ENCODE measurements around the gene ARHGAP30.
"Not testable (repeated sequence)": the region's sequence is repeated elsewhere in the genome, so short reads cannot be mapped to it uniquely, and the experiment has no call there.

ARHGAP30 gene

GRCh38 chr1:161069241-161069640 is 450 bp downstream of the ARHGAP30 start:
- no peak for DNase-seq (ENCODE audit: low read depth in 2 of 2)

GRCh38 chr1:161068306-161069234 is 1.1 kb downstream of the ARHGAP30 start:
- DNase-seq (ENCODE audit: low read depth in 2 of 2) = no peak

- no peak for DNase-seq (ENCODE audit: low read depth in 2 of 2)
Measured at GRCh38 chr1:161066694-161067093, 3.0 kb downstream of the ARHGAP30 start.

- not testable (repeated sequence) for DNase-seq (ENCODE audit: low read depth in 2 of 2)
Measured at GRCh38 chr1:161065681-161066080, 4.0 kb downstream of the ARHGAP30 start.

- DNase-seq (ENCODE audit: low read depth in 2 of 2) = not testable (repeated sequence)
Measured at GRCh38 chr1:161063936-161064335, 5.8 kb downstream of the ARHGAP30 start.

GRCh38 chr1:161061419-161061818 is 8.3 kb downstream of the ARHGAP30 start:
- DNase-seq (ENCODE audit: low read depth in 2 of 2) = no peak

GRCh38 chr1:161059293-161059692 is 10.4 kb downstream of the ARHGAP30 start:
- no peak for DNase-seq (ENCODE audit: low read depth in 2 of 2)

- no peak for DNase-seq (ENCODE audit: low read depth in 2 of 2)
Measured at GRCh38 chr1:161054805-161055204, 14.9 kb downstream of the ARHGAP30 start.

GRCh38 chr1:161054232-161054631 is 15.5 kb downstream of the ARHGAP30 start:
- DNase-seq (ENCODE audit: low read depth in 2 of 2) = no peak

- DNase-seq (ENCODE audit: low read depth in 2 of 2) = no peak
Measured at GRCh38 chr1:161052899-161053298, 16.8 kb downstream of the ARHGAP30 start.

GRCh38 chr1:161051219-161051618 is 18.5 kb downstream of the ARHGAP30 start:
- DNase-seq (ENCODE audit: low read depth in 2 of 2) = no peak

GRCh38 chr1:161048949-161049722 is 20.6 kb downstream of the ARHGAP30 start:
- no peak for DNase-seq (ENCODE audit: low read depth in 2 of 2)

- DNase-seq (ENCODE audit: low read depth in 2 of 2) = no peak
Measured at GRCh38 chr1:161047436-161048420, 22.0 kb downstream of the ARHGAP30 start.

GRCh38 chr1:161046605-161047228 is 23.0 kb downstream of the ARHGAP30 start:
- no peak for DNase-seq (ENCODE audit: low read depth in 2 of 2)

- DNase-seq (ENCODE audit: low read depth in 2 of 2) = peak; percentile 85 to 86
Measured at GRCh38 chr1:161045736-161046604, 23.7 kb downstream of the ARHGAP30 start, which contains the start of gene USF1. Gene USF1, minus strand, starts transcription at chr1:161045977. Its CDS starts 2,702 bp downstream, at chr1:161043275.

- DNase-seq (ENCODE audit: low read depth in 2 of 2) = peak in 1 of 2 experiments; percentile 1
Measured at GRCh38 chr1:161044908-161045735, 24.6 kb downstream of the ARHGAP30 start.

- no peak for DNase-seq (ENCODE audit: low read depth in 2 of 2)
Measured at GRCh38 chr1:161044535-161044907, 25.2 kb downstream of the ARHGAP30 start.

GRCh38 chr1:161039546-161039945 is 30.1 kb downstream of the ARHGAP30 start:
- DNase-seq (ENCODE audit: low read depth in 2 of 2) = no peak

- DNase-seq (ENCODE audit: low read depth in 2 of 2) = no peak
Measured at GRCh38 chr1:161039154-161039545, 30.5 kb downstream of the ARHGAP30 start.

Measured in fibroblast of skin of left biceps (primary cell).